ENCODE results near the gene SLC22A23. TPM values are rescaled to one million over a fixed set of nuclear protein-coding genes. Genes with fewer than 3 reads are reported as not detected.

The SLC22A23 gene
- total RNA-seq, 1 experiment from 2014 or later: 2.8 TPM

Other genes starting within 250 kb of the SLC22A23 start
- gene TUBB2B, start 229.4 kb downstream of the SLC22A23 start, total RNA-seq (2014; rRNA removed; shearing (Covaris generic); ENCODE audit: low replicate concordance): 8.6 and 27.6 TPM in 2 replicates
- 28.6 and 36.9 TPM in 2 replicates for gene PSMG4, start 198.1 kb downstream of the SLC22A23 start, total RNA-seq (2014; rRNA removed; shearing (Covaris generic); ENCODE audit: low replicate concordance)